Suppressor macrophage treated with lipopolysaccharide for 1 hour (primary cell): ENCODE results near the gene NR2F1.
A peak's percentile ranks its signal among the peaks of the same experiment; 100 is the strongest.

ENCODE experiments used
- DNase-seq, 3 donors: peaks; one replicate each; pipeline ENCODE4 v3.0.0-alpha.2; 2020 to 2022

NR2F1 gene

DNA sequence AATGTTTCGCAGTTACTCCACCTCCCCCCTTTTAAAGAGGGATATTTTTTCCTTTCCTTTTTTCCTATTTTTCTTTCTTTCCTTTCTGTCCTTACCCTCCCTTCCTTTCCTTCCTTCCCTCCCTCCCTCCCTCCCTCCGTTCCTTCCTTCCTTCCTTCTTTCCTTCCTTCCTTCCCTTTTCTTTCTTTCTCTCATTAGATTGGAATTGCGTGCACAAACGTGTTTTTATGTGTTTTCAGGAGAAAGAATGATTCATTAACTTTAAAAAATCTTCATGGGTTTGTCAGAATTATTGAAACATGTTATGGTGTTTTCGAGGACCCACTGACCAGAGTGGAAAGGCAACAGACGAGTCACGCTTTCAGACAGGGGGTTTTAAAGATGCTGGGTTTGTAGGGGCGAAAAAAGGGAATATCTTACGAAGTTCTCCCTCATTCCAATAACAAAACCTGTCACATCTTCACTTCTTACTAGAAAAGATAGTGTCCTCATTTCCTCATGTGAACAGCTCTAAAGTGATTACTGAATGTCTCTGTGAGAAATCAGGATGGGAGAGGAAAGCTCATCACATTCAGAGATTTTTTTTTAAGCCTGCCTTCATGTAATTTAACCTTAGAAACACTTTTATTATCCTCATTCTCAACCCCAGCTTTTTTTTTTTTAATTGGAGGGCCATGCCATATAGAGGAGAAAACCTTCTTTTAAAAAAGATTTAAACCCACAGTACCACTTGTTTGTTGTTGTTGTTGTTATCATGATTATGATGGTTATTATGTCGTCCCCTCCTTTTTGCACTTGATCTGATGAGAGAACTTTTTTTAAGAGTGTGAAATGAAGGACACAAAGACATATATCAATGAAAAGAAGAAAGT, 21.9 kb downstream of the NR2F1 start:
- DNase-seq, result no peak

DNA sequence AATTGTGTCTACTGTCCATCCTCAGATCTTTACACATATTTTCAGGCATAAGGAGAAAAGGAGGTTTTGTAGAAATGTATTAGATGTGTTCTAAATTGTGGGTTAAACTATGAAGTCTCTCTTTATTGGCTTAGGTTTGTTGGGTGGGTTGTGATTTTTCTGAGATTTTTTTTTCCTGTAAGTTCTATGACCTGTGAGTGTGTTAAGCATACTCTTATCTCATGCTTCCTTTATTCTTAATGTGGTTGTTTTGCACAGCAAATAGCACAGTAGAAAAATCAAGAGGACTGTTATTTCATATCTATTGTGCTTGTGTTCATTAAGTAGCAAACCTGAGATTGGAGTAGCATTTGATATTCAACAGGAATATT, 23.3 kb downstream of the NR2F1 start:
- DNase-seq, result no peak

DNA sequence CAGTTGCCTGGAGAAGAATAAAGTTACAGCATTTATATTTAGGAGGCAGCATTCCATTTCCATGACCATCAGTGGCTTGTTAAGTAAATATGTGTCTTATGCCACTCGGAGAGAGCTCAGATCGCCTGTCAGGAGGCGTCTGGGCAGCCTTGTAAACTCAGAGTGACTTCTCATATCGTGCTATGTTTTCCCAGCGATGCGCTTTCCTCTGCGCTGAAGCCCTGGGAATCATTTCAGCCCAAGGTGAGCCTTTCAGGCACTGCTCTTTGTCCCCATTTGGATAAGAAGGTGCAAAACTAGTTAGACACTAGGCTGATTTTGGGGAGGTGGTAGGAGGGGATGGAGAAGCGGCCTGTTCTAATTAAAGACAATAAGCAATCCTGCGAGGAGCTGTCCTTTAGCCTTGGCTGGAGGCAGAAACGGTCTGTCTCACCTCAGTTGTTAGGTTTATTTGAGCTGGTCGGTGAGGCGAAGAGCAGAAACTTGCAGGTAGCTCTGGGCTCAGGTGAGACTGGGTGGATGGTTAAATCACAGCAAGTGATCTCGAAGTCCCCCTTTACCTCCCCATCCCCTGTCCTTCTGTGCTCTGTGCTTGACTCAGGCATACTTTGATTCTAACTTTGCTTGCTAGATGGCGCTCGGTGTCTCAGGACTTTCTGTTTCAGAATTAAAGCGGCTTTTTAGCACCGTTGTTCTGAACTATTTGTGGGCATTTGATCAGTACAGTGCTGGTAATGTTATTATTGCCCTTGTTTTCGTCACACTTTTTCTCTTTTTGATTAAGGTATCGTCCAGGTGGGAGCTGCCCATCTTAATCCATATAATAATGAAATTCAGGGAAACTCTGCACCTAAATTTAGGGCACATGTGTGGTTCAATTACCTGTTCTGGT, 24.6 kb downstream of the NR2F1 start:
- peak; percentile 55 to 58 (median 58) for DNase-seq

DNA sequence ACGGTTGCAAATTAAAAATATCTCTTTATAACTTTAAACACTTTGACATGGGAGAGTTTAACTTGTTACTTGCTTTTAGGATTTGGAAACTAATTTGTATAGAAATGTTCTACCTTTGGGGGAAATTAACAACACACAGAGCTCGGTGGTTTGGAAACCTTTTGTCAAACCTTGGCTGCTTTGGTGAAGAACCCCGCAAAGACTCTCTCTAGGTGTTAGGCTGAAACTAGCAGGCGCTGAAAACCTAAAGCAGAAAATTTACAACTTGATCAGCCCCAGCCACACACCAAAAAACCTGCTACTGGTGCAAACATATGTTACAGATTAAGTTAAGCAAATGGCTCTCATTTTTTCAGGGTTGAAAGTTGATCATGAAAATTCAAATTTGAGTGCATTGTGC, 25.8 kb downstream of the NR2F1 start:
- DNase-seq, result no peak

DNA sequence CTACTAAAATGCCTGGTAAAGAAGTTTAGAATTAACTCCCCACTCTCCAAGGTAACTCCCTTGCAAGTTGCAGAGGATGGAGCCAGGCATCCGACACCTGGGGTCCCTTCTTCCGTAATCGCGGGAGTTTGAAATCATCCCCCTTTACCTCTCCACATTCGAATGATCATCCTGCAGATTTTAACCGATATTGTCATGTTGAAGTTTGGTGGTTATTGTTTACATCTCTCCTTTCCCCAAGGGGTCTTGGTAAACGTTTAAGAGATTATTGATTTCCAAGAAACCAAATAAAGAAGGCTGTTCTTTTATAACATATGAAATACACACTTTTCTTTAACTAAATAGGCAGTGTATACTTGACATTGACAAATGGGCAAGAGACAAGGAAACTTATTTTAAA, 26.7 kb downstream of the NR2F1 start:
- no peak for DNase-seq

DNA sequence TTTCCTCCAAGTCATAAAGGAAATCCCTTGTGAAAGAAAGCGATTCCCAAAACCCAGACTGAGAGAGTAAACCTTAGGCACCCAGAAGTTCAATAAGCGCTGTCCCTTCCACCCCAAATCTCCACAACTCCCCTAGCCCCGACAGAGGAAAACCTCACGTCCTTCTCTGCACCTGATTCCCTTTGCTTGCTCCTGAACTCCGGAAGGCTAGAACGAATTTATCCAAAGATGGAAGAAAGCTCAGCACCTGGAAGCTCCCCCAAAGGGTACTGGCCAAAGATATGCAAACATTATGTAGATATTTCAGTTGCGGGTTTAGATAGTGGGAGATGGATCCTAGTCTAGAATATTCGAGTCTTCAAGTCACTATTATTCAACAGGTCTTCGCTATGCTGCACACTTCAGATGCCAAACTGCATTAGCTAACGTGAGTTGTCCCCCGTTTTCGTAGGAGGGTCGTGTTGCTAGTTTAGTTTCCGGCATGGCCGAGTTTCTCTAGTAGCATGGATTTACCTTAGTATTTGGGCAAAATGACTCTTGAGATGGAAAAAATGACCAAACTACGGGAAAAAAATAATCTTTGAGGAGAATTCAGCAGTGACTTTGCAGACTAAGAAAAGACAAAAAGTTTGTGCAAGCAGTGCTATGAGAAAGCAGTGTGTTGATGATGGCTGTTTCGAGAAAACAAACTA, 27.7 kb downstream of the NR2F1 start:
- no peak for DNase-seq

DNA sequence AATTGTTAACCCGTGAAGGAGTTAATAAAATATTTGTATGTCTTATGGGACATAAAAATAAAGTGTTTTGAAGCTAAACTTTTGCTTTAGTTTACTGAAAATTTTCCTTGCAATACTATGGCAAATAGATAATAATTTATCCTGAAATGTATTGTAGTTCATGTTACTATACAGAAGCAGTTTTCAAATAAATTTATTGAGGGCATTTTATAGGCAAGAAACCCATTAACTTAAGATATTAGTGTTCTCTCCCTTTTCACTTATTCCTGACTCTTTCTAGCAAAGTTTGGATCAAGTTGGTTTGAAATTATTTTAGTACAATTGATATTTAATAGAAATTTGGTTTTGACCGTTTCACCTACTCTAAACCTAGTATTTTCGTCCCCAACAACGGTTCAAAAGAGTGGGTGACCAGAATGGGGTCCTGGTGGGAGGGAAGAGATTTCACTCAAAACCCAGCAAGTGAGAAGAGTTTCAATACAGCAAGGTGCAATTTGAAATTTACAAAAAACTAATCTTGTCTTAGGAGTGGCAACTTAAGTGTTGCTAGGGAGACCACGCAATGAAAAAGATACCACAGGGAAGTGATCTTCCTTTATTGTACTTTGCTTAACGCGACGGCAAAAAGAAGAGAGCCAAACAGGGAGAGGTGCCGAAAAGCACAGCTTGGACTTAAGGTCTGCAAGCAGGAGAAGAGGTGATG, 28.4 kb downstream of the NR2F1 start:
- DNase-seq, result no peak

DNA sequence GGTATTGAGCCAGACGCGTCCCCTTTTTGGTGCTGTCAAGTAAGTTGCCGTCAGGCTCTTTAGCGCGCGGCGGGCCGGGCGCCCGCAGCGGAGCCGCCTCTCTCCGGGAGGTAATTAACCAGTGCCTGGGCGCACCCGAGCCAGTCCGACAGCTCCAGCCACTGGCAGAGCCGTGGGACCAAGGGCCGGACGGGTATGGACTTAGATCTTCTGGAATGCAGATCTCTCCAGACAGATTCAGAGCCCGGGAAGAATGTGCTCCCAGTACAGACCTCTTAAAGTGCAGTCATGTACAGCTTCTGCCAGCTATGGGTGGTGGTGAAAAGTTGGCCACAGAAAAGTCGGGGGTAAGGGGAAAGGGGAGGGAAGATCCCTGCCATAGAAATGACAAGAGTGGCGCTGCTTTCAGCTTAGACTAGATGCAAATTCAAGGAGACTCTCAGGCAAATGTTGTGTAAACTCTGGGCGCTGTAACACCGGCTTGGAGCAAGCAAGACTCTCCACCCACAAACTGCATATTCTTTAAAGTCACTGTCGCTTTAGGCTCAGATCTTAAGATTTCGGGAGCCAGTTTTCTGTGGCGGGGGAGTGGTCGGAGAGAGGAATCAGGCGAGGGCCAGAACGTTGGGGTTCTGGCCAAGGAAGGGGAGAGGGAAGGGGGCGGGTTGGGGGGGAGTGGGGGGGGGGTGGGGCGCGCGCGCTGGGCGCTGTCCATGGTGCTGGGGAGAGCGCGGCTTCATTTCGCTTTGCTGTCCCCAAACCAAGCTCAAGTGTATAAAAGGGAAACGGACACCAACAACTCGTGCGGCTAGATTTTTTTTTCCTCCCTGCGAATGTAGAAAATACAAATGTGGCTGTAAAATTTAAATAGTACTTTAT, 29.2 kb downstream of the NR2F1 start:
- DNase-seq, result no peak

DNA sequence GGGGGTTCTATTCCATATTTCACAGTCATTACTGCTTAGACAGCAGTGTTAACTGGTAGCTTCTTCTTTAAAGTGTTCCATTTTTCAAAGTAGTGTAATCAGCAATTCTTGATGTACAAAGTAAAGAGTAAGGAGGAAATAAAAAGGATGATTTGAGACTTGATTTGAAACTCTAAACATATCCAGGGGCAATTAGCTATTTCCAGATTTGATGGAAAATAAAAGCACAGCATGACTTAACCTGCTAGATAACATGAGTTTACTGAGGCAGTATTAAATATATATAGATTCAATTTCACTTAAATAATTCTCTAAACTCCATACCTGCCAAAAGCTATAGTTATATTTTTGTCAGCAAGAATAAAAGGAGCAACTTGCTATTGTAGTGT, 29.8 kb downstream of the NR2F1 start:
- no peak for DNase-seq

DNA sequence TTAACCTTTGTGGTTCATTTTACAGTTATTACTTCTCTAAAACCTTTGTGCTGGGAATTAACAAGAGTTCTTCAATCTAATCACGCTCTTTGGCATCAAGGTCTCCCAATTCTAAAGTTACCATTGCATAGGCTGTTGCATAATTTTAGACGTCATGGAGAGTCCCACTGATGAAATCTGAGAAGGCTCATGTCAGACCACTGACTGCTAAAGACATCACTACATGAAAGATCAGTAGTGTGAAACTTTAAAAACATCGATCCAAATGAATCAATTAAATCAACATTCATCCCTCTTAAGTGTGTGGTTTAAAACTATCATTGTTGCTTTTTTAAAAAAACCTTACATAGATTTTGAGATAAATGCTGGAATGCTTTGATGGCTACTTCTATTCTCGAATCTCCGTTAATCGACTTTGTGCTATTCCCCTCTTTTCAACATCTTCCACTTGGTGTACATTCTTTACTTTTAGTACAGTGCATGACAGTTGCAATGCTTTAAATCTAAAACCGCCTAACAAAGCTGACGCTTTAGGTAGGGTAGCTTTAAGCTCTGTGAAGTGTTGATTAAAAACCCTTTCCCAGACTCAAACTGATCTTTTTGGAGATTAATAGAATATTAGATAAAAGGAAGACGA, 33.6 kb downstream of the NR2F1 start:
- no peak for DNase-seq

DNA sequence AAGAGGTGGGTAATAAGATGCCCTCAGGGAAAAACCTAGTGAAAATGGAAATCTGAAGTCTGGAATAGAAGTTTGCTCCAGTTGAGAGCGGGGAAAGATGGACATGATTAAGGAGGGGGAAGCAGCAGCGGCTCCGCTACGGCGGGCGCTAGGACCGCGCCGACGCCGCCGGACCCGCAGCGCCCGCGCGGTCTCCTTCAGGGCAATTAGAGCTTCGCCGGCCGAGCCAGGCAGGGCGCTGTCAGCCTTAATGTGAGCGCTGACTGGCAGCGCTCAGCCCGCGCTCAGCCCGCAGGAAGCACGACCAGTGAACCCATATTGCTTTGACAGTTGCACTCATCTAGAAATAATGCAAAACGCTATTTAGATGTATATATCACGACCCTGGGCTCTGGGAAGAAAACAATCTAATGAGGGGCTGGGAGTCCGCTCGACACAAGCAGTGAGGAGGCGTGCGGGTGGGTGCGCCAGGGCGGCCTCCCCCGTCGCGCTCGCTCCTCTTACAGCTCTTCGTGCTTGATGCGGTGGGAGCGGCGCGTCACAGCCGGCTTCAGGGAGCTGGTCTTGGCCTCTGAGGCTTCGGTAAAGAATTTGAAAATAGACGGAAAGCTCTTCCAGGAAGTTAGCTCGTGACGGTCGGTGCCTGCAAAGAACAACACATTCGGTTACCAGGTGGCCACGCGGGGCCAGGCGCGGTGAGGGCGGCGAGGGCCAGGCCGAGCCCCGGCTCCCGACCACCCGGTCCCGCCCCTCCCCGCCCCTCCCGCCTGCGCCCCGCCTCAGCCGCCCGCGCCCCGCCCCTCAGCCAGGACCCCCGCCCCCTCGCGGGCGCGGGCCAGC, 37.7 kb downstream of the NR2F1 start:
- peak; percentile 73 to 88 (median 82) for DNase-seq

DNA sequence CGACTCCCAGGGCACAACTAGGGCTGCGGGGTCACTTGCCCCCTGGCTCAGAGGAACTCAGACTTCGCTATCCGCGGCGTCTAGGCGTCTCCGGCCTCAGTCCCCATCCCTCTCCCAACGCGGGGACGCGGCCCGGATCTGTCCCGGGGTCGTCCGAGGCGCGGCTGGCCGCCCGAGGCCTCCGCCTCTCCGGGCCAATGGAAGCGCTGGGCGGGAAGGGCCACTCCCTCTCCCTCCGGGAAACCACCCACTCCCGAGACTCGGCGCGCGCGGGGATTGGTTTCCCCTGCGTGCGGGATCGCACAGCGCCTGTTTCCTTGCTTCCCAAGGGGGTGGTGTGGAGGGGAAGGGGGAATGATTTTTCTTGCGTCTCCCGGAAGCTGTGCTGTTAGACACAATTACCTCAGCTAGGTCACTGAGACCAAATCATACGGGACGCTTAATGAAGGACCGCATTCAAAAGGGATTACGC, 38.3 kb downstream of the NR2F1 start:
- peak in 2 of 3 donors; percentile 39 to 65 for DNase-seq

DNA sequence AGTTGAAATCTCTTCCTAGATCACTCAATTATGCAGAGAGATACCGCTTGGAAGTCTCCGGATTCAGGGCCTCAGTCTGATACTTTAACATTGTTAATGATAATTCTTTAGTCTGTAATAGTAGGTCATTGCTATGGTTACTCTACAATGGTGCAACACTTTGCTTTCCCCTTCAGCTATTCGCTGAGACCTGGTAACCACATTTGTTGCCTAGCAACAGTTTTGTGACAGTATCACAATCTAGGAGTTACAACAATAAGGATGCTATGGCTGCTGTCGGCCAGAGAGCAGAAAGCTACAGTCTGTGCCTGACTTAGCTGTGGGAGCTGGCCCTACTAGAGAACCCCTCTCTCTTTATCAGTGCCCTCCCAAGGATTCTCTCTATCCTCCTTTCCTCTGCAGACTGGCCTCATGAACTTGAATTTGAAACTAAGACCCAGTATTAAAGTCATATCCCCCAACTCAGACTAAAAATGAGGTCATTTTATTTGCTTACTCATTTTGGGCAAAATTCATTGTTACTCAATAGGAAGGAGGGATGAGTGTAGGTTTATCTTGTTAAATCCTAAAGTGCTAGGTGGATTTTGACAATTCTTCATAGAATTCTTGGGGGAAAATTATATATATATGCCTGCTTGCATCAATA, 39.3 kb downstream of the NR2F1 start:
- no peak for DNase-seq

DNA sequence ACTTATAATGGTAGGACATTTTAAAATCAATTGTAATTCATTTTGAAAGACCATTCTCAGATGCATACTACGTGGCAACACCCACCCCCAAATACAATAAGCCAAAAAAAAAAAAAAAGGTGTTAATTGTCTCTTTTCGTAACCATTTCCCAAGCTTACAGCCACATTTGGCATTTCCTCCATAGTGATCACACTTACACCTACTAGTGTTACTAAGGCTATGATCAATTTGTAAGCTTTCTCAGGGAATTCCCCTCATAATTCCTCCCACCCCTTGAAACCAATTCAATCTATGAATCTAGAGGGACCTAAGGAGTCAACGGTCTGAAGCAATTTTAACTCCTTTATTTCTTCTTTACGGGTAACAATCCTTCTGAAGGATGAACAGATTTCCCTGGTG, 40.1 kb downstream of the NR2F1 start:
- DNase-seq, result no peak

DNA sequence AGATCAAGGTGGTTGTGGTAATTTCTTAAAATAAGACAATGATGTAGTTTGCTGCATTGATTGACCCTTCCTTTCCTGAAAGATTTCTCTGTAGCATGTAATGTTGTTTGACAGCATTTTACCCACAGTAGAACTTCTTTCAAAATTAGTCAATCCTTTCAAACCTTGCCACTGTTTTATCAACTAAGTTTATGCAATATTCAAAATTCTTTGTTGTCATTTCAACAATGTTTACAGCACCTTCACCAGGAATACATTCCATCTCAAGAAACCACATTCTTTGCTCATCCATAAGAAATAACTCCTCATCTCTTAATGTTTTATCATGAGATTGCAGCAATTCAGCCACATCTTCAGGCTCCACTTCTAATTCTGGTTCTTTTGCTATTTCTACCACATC, 43.8 kb downstream of the NR2F1 start:
- no peak for DNase-seq

DNA sequence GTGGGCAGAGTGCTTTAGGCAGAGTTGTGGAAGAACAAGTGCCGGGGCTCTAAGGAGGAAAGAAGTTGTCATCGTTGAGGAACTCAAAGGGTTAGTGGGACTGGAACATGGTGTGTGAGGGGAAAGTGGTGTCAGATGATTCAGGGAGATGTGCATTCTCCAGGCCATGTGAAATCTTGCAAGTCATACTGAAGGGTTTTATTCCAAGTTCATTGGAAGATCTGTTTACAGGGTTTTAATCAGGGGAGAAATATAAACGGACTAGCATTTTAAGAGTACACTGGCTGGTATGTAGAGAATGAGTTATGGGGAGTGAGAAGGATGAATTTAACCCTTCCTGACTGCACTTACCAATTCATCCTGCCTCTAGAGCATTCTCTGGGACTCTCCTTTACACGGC, 49.3 kb downstream of the NR2F1 start:
- no peak for DNase-seq

DNA sequence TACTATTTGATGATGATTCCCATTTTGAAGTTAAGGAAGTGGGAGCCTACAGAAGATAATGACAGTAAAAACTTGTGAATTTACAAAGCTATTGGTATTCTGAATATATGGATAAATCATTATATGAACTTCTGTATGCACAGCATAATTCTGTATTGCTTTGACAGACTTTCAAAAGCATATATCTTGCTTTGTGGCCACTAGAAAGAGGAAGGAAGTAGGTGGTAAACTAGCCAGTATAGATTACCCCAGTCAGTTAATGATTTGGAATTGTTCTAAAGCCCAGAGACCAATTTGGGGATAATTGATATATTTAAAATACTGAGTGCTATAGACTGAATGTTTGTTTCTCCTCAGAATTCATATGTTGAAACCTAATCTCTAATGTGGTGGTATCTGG, 53.0 kb downstream of the NR2F1 start:
- DNase-seq, result no peak

DNA sequence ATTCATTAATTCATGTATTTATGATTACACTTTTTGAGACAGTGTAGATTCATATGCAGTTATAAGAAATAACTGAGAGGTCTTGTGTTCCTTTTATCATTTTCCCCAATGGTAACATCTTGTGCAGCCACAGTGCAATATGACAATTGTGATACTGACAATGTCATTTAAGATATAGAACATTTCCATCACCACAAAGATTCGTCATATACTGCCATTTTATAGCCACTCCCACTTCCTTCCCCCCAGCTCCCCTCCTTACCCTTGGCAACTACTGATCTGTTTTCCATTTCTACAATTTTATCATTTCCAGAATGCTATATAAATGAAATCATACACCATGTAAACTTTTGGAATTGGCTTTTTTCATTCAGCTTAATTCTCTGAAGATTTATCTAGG, 53.8 kb downstream of the NR2F1 start:
- DNase-seq, result no peak

DNA sequence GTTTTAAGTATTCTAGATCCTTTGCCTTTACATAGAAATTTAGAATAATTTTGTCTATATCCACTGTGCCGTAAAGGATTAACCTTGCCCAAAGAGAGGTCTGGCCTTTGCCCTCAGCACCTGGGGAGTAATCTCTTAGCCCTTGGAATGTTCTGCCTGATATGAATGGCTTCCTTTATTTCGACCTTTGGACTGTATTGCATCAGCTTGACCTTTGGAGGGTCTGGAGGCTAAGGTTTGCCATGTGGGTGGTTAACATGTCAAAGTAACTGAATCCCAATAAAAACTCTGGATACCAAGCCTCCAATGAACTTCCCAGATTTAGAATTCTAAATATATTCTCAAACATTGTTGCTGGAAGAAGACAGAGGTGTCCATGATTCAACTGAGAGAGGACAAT, 54.7 kb downstream of the NR2F1 start:
- no peak for DNase-seq

DNA sequence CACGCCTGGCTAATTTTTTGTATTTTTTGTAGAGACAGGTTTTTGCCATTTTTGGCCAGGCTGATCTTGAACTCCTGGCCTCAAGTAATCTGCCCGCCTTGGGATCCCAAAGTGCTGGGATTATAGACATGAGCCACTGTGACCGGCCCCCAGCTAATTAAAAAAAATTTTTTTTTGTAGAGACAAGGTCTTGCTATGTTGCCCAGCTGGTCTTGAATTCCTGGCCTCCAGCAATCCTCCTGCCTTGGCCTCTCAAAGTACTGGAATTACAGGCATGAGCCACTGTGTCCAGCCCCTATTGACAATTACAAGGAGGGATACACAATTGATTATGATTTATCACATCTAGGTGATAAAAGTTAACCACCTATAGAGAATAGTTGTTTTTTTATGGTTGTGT, 59.5 kb downstream of the NR2F1 start:
- DNase-seq, result no peak
